Endothelial cell of umbilical vein (primary cell): Measurements from ENCODE around the gene PTPRU. TPM values are rescaled to one million over a fixed set of nuclear protein-coding genes. Genes with fewer than 3 reads are reported as not detected.

Experiments used
- BruUV-seq: library from RNA; stranded (reverse); fragments of 400-500 nt; replicated peaks from 2 replicates; lab custom pipeline; 2021; lab: Mats Ljungman, UMichigan
- CTCF ChIA-PET: fragments of 300-600, 350-600 bp; sonication (Branson Sonifier 250); formaldehyde crosslinking; loops from one replicate; lab custom pipeline; 2021; ENCODE audit warnings: antibody characterized with exemption, inconsistent platforms; lab: Charles Lee
- POLR2A ChIA-PET: fragments of 300-600, 350-600 bp; sonication (Branson Sonifier 250); formaldehyde crosslinking; loops from one replicate; lab custom pipeline; 2021; ENCODE audit warnings: antibody characterized with exemption, inconsistent platforms; lab: Charles Lee
- DNase-seq: peaks from one replicate; pipeline ENCODE4 v3.0.0-alpha.2; 2011; ENCODE audit warnings: low read depth, low spot score
- FAIRE-seq: peaks from 2 replicates; lab custom pipeline; 2011; peaks lifted over from hg19 to GRCh38; lab: Jason Lieb, UNC
- H2AFZ ChIP-seq: 2 replicates; pipeline ENCODE4 v1.6.0; 2012; ENCODE audit warnings: low read depth, low read length, control low read depth, inconsistent platforms
- H3K27ac ChIP-seq: 2 replicates; pipeline ENCODE4 v1.5.1; 2011; ENCODE audit warnings: low read depth, mild to moderate bottlenecking, control low read depth, low read length, moderate library complexity; ENCODE audit not compliant: insufficient read depth
- H3K27me3 ChIP-seq, 2 experiments: 2 replicates each; pipeline versions ENCODE4 v1.6.0 to v1.6.1; 2011; ENCODE audit warnings: low read length in 2 of 2, mixed read lengths in 1 of 2; ENCODE audit not compliant: control insufficient read depth in 2 of 2, insufficient read depth in 2 of 2
- H3K36me3 ChIP-seq, 2 experiments: 2 replicates in 1 of 2; 3 replicates in 1 of 2; pipeline ENCODE4 v1.5.1; 2011; ENCODE audit warnings: low read length in 2 of 2, mild to moderate bottlenecking in 1 of 2, moderate library complexity in 1 of 2; ENCODE audit not compliant: control insufficient read depth in 2 of 2, insufficient read depth in 2 of 2; ENCODE audit errors: extremely low read depth in 1 of 2
- H3K4me1 ChIP-seq: 3 replicates; pipeline ENCODE4 v1.5.1; 2011; ENCODE audit warnings: mild to moderate bottlenecking, low read length; ENCODE audit not compliant: control insufficient read depth, insufficient read depth; ENCODE audit errors: extremely low read depth
- H3K4me2 ChIP-seq: 2 replicates; pipeline ENCODE4 v1.6.1; 2011; ENCODE audit warnings: low read length, control low read depth, mixed read lengths; ENCODE audit not compliant: insufficient read depth
- H3K4me3 ChIP-seq, 3 experiments: fragments of 200-600 bp in 1 of 3; sonication (generic), shearing (Covaris generic) in 1 of 3; replicated peaks in 1 of 3; 2 replicates each; pipeline ENCODE4 v1.5.1; 2011 to 2016; ENCODE audit warnings: control low read depth in 3 of 3, low read length in 3 of 3, mild to moderate bottlenecking in 2 of 3, inconsistent platforms in 1 of 3, low read depth in 1 of 3, moderate library complexity in 1 of 3; ENCODE audit not compliant: insufficient read depth in 1 of 3
- H3K79me2 ChIP-seq: 2 replicates; pipeline ENCODE4 v1.6.0; 2012; ENCODE audit warnings: low read length, inconsistent platforms; ENCODE audit not compliant: control insufficient read depth, insufficient read depth
- H3K9ac ChIP-seq: replicated peaks from 2 replicates; pipeline ENCODE3; 2011; ENCODE audit warnings: low read length, control low read depth; ENCODE audit not compliant: insufficient read depth; ENCODE audit errors: extremely low read depth
- H3K9me1 ChIP-seq: replicated peaks from 3 replicates; pipeline ENCODE4 v1.6.0; 2011; ENCODE audit warnings: mild to moderate bottlenecking, low read length; ENCODE audit not compliant: control insufficient read depth, insufficient read depth; ENCODE audit errors: extremely low read depth
- H3K9me3 ChIP-seq: replicated peaks from 2 replicates; pipeline ENCODE4 v1.5.1; 2012; ENCODE audit warnings: low read length, inconsistent platforms; ENCODE audit not compliant: control insufficient read depth, insufficient read depth
- H4K20me1 ChIP-seq: replicated peaks from 2 replicates; pipeline ENCODE3; 2011; ENCODE audit warnings: mild to moderate bottlenecking, low read length; ENCODE audit not compliant: control insufficient read depth, insufficient read depth; ENCODE audit errors: extremely low read depth
- EZH2 ChIP-seq: IDR thresholded peaks from 2 replicates; pipeline ENCODE4 v1.6.1; 2012; ENCODE audit warnings: borderline replicate concordance, low read depth, mild to moderate bottlenecking, moderate library complexity, low read length, inconsistent platforms; ENCODE audit not compliant: severe bottlenecking
- FOS ChIP-seq: IDR thresholded peaks from 2 replicates; pipeline ENCODE4 v1.6.1; 2011; ENCODE audit warnings: mild to moderate bottlenecking, low read length, moderate library complexity, borderline replicate concordance; ENCODE audit not compliant: insufficient read depth
- GATA2 ChIP-seq: IDR thresholded peaks from 2 replicates; pipeline ENCODE4 v1.7.0; 2011; ENCODE audit warnings: low read depth, mild to moderate bottlenecking, moderate library complexity, mixed read lengths, low read length; ENCODE audit not compliant: insufficient read length, insufficient read depth
- JUN ChIP-seq: IDR thresholded peaks from 2 replicates; pipeline ENCODE4 v1.6.1; 2011; ENCODE audit warnings: borderline replicate concordance, low read depth; ENCODE audit not compliant: insufficient read length, insufficient read depth
- MYC ChIP-seq: IDR thresholded peaks from one replicate; pipeline ENCODE4 v1.6.1; 2011; ENCODE audit warnings: mild to moderate bottlenecking, low read depth, low read length
- POLR2A ChIP-seq: IDR thresholded peaks from 2 replicates; pipeline ENCODE4 v1.6.1; 2012; ENCODE audit warnings: low read depth, mild to moderate bottlenecking, control low read depth, low read length
- POLR2AphosphoS5 ChIP-seq: IDR thresholded peaks from 2 replicates; pipeline ENCODE4 v1.6.1; 2012; ENCODE audit warnings: low read depth, mild to moderate bottlenecking, control low read depth, low read length, moderate library complexity; ENCODE audit not compliant: insufficient read depth
- dilution Hi-C: fragments of 300-500 bp; cut with MboI; formaldehyde crosslinking; loops from one replicate; pipeline ENCODE4 v1.15.0; 2019; ENCODE audit warnings: low sequenced_read_pairs; ENCODE audit not compliant: extremely low pct_ligation_motif_present
- intact Hi-C: fragments of 100-400 bp; cut with micrococcal nuclease; formaldehyde crosslinking; loops from one replicate; pipeline ENCODE4 v1.10.0; 2022
- polyA plus RNA-seq, 4 experiments: library from polyadenylated mRNA; depleted of rRNA in 3 of 4; stranded (reverse) in 3 of 4; unstranded in 1 of 4; fragments of >200 nt; gene quantifications; 2 replicates each; pipeline versions ENCODE4 v1.2.1 to v1.2.3, GENCODE V29; 2011 to 2012; ENCODE audit warnings: missing spikeins in 1 of 4
- total RNA-seq: library from RNA; stranded (reverse); gene quantifications from 2 replicates; pipeline ENCODE4 v1.2.3, GENCODE V29; 2021
- TF ChIP-seq, protein P1 (sequence below): IDR thresholded peaks from 2 replicates; pipeline ENCODE4 v1.6.1; 2011; ENCODE audit not compliant: insufficient read depth, insufficient read length
- TF ChIP-seq, protein P2 (sequence below), 2 donors: IDR thresholded peaks; 1 replicate in 1 of 2; 2 replicates in 1 of 2; pipeline ENCODE4 v1.5.1; 2011; ENCODE audit warnings: low read length in 2 of 2, mild to moderate bottlenecking in 2 of 2, moderate library complexity in 2 of 2, control low read depth in 1 of 2, inconsistent platforms in 1 of 2, low read depth in 1 of 2; ENCODE audit not compliant: insufficient read depth in 1 of 2; ENCODE audit errors: extremely low read depth in 1 of 2

PTPRU gene
- total and polyA plus RNA-seq, 2 donors (not counting 3 experiments of a cell fraction or from before 2014, with no cell fraction given), result 0.58 to 2.6 TPM

DNA sequence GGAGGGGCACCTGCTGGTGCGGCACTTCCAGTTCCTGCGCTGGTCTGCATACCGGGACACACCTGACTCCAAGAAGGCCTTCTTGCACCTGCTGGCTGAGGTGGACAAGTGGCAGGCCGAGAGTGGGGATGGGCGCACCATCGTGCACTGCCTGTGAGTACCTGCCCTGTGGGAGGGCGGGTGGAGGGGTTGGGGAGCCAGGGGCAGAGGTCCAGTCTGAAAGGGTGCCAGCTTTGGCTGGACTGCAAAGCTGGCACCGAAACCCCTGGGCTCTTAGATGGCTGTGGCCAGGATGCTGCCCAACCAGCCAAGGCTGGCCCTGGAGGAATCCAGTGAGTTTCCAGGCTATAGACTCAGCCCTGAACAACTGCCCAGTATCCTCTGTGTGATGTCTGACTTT, 87.3 kb downstream of the PTPRU start:
- Histone ChIP-seq H3K9me1 (no peaks in the 10 kb centered on the region), H3K4me3 (no peak overlapping the region), H3K9ac (no peak overlapping the region), H3K36me3 (no peaks in the 10 kb centered on the region), H3K4me2 (no peak overlapping the region), H4K20me1 (no peaks in the 10 kb centered on the region), H3K27me3 (no peaks in the 10 kb centered on the region), H3K9me3 (no peaks in the 10 kb centered on the region), H3K79me2 (no peaks in the 10 kb centered on the region), H2AFZ (no peak overlapping the region), H3K27ac (no peak overlapping the region), H3K4me1 (no peaks in the 10 kb centered on the region)
- no peak for FAIRE-seq
- ChIA-PET CTCF (no interaction called here), POLR2A (no interaction called here)
- intact Hi-C loops (no loop called here), dilution Hi-C loops (no loop called here)
- BruUV-seq, result no TSS peak
- TF ChIP-seq FOS, result no peak
- TF ChIP-seq MYC, result no peak
- no peak for TF ChIP-seq POLR2A
- TF ChIP-seq JUN, result no peak
- no peak for TF ChIP-seq POLR2AphosphoS5
- TF ChIP-seq GATA2, result no peak
- TF ChIP-seq, protein P1, sequence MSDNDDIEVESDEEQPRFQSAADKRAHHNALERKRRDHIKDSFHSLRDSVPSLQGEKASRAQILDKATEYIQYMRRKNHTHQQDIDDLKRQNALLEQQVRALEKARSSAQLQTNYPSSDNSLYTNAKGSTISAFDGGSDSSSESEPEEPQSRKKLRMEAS, result no peak
- no peak for TF ChIP-seq EZH2
- TF ChIP-seq, protein P2, sequence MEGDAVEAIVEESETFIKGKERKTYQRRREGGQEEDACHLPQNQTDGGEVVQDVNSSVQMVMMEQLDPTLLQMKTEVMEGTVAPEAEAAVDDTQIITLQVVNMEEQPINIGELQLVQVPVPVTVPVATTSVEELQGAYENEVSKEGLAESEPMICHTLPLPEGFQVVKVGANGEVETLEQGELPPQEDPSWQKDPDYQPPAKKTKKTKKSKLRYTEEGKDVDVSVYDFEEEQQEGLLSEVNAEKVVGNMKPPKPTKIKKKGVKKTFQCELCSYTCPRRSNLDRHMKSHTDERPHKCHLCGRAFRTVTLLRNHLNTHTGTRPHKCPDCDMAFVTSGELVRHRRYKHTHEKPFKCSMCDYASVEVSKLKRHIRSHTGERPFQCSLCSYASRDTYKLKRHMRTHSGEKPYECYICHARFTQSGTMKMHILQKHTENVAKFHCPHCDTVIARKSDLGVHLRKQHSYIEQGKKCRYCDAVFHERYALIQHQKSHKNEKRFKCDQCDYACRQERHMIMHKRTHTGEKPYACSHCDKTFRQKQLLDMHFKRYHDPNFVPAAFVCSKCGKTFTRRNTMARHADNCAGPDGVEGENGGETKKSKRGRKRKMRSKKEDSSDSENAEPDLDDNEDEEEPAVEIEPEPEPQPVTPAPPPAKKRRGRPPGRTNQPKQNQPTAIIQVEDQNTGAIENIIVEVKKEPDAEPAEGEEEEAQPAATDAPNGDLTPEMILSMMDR (IDR thresholded peaks at IDR 0.05; ENCODE audit: extremely low read depth in 1 of 2, insufficient read depth in 1 of 2, low read depth in 1 of 2, low read length in 2 of 2), result no peak
- DNase-seq, result no peak
